Astrocyte (in vitro differentiated cells and primary cell): ENCODE data around the gene GNAI2. TPM values are rescaled to one million over a fixed set of nuclear protein-coding genes. Genes with fewer than 3 reads are reported as not detected.

Source experiments
- DNase-seq: peaks from one replicate; pipeline ENCODE4 v3.0.0-alpha.2; 2010; ENCODE audit warnings: low read depth
- FAIRE-seq: peaks from 2 replicates; lab custom pipeline; 2011; peaks lifted over from hg19 to GRCh38; lab: Jason Lieb, UNC
- H2AFZ ChIP-seq: 2 replicates; pipeline ENCODE4 v1.6.0; 2012; ENCODE audit warnings: low read depth, low read length, inconsistent platforms
- H3K27ac ChIP-seq: 2 replicates; pipeline ENCODE4 v1.5.1; 2011; ENCODE audit warnings: low read depth, low read length, inconsistent platforms
- H3K27me3 ChIP-seq: 2 replicates; pipeline ENCODE4 v1.6.0; 2011; ENCODE audit warnings: low read length, inconsistent platforms; ENCODE audit not compliant: insufficient read depth
- H3K36me3 ChIP-seq: 2 replicates; pipeline ENCODE4 v1.5.1; 2011; ENCODE audit warnings: low read length, inconsistent platforms; ENCODE audit not compliant: insufficient read depth
- H3K4me1 ChIP-seq: 2 replicates; pipeline ENCODE4 v1.5.1; 2011; ENCODE audit warnings: low read length, inconsistent platforms; ENCODE audit not compliant: insufficient read depth
- H3K4me2 ChIP-seq: 2 replicates; pipeline ENCODE4 v1.6.0; 2012; ENCODE audit warnings: low read length, inconsistent platforms
- H3K4me3 ChIP-seq: 2 replicates; pipeline ENCODE4 v1.5.1; 2011; ENCODE audit warnings: low read depth, mild to moderate bottlenecking, low read length, inconsistent platforms; ENCODE audit not compliant: insufficient read depth
- H3K79me2 ChIP-seq: 2 replicates; pipeline ENCODE4 v1.6.0; 2012; ENCODE audit warnings: mild to moderate bottlenecking, low read length, inconsistent platforms; ENCODE audit not compliant: insufficient read depth
- H3K9ac ChIP-seq: 2 replicates; pipeline ENCODE4 v1.6.0; 2012; ENCODE audit warnings: mild to moderate bottlenecking, low read length, inconsistent platforms
- H3K9me3 ChIP-seq: 2 replicates; pipeline ENCODE4 v1.5.1; 2012; ENCODE audit warnings: low read depth, mild to moderate bottlenecking, low read length, inconsistent platforms; ENCODE audit not compliant: insufficient read depth
- H4K20me1 ChIP-seq: 2 replicates; pipeline ENCODE4 v1.6.0; 2012; ENCODE audit warnings: low read length, inconsistent platforms; ENCODE audit not compliant: insufficient read depth
- H3K27ac Mint-ChIP-seq: one replicate; pipeline ENCODE4 v1.8.0; 2021; ENCODE audit warnings: mild to moderate bottlenecking, mixed read lengths; ENCODE audit not compliant: unreplicated experiment
- H3K27me3 Mint-ChIP-seq: one replicate; pipeline ENCODE4 v1.8.0; 2021; ENCODE audit warnings: low read depth, mixed read lengths; ENCODE audit not compliant: unreplicated experiment
- H3K36me3 Mint-ChIP-seq: one replicate; pipeline ENCODE4 v1.8.0; 2021; ENCODE audit warnings: low read depth, mixed read lengths; ENCODE audit not compliant: unreplicated experiment
- H3K4me1 Mint-ChIP-seq: one replicate; pipeline ENCODE4 v1.8.0; 2021; ENCODE audit warnings: low read depth, mixed read lengths; ENCODE audit not compliant: unreplicated experiment
- H3K4me3 Mint-ChIP-seq: one replicate; pipeline ENCODE4 v1.8.0; 2021; ENCODE audit warnings: mild to moderate bottlenecking, moderate library complexity, mixed read lengths; ENCODE audit not compliant: unreplicated experiment
- H3K9me3 Mint-ChIP-seq: one replicate; pipeline ENCODE4 v1.8.0; 2021; ENCODE audit warnings: mild to moderate bottlenecking, mixed read lengths; ENCODE audit not compliant: unreplicated experiment
- CTCF ChIP-seq: IDR thresholded peaks from 2 replicates; pipeline ENCODE4 v1.5.1; 2011; ENCODE audit warnings: low read depth, mild to moderate bottlenecking, inconsistent platforms, low read length, moderate library complexity; ENCODE audit not compliant: insufficient read depth
- EZH2 ChIP-seq: IDR thresholded peaks from 2 replicates; pipeline ENCODE4 v1.6.1; 2012; ENCODE audit warnings: mild to moderate bottlenecking, low read length, inconsistent platforms; ENCODE audit not compliant: insufficient read depth
- total RNA-seq: library from RNA; stranded (reverse); gene quantifications from 2 replicates; pipeline ENCODE4 v1.2.1, GENCODE V29; 2021

GNAI2 gene
- total RNA-seq, 1 donor from 2014 or later = 381 TPM

GRCh38 chr3:50239649-50240048, 3.6 kb downstream of the GNAI2 start:
- Histone ChIP-seq H3K4me3 (no peak overlapping the region), H3K9ac (peak overlapping the region; percentile 95), H2AFZ (no peak overlapping the region), H3K27me3 (no peaks in the 10 kb centered on the region), H3K27ac (no peak overlapping the region), H3K36me3 (peaks cover 3% of the 10 kb centered on the region), H3K4me2 (peak overlapping the region; percentile 38), H3K79me2 (peaks cover 87% of the 10 kb centered on the region), H3K4me1 (peaks cover 52% of the 10 kb centered on the region), H4K20me1 (peaks cover 78% of the 10 kb centered on the region), H3K9me3 (no peaks in the 10 kb centered on the region)
- FAIRE-seq (no peak), DNase-seq (no peak)
- H3K4me1 Mint-ChIP-seq = peaks cover 36% of the 10 kb centered on the region
- TF ChIP-seq EZH2 = no peak
- TF ChIP-seq CTCF = no peak
- no peaks in the 10 kb centered on the region for H3K9me3 Mint-ChIP-seq
- H3K27ac Mint-ChIP-seq = peak overlapping the region; percentile 83
- peak overlapping the region; percentile 100 for H3K4me3 Mint-ChIP-seq
- H3K27me3 Mint-ChIP-seq = no peaks in the 10 kb centered on the region
- peaks cover 8% of the 10 kb centered on the region for H3K36me3 Mint-ChIP-seq

- Histone ChIP-seq H3K27ac (no peak overlapping the region), H3K9me3 (no peaks in the 10 kb centered on the region), H3K4me2 (peak overlapping the region; percentile 33), H4K20me1 (peaks cover 79% of the 10 kb centered on the region), H3K27me3 (no peaks in the 10 kb centered on the region), H3K4me3 (no peak overlapping the region), H3K79me2 (peaks cover 99% of the 10 kb centered on the region), H3K9ac (peak overlapping the region; percentile 5), H3K36me3 (peaks cover 3% of the 10 kb centered on the region), H3K4me1 (peaks cover 61% of the 10 kb centered on the region), H2AFZ (no peak overlapping the region)
- Mint-ChIP-seq H3K4me3 (peak overlapping the region; percentile 75), H3K4me1 (peaks cover 41% of the 10 kb centered on the region), H3K27me3 (no peaks in the 10 kb centered on the region), H3K9me3 (no peaks in the 10 kb centered on the region), H3K36me3 (peaks cover 10% of the 10 kb centered on the region), H3K27ac (peak overlapping the region; percentile 59)
- DNase-seq (no peak), FAIRE-seq (no peak)
- TF ChIP-seq EZH2 (no peak), CTCF (no peak)
These were observed 5.2 kb downstream of the GNAI2 start for GRCh38 chr3:50241163-50241562.

- Histone ChIP-seq H3K27me3 (no peaks in the 10 kb centered on the region), H3K4me2 (peak overlapping the region; percentile 33), H4K20me1 (peaks cover 73% of the 10 kb centered on the region), H3K4me3 (no peak overlapping the region), H3K9me3 (no peaks in the 10 kb centered on the region), H2AFZ (no peak overlapping the region), H3K27ac (peak overlapping the region; percentile 19), H3K4me1 (peaks cover 68% of the 10 kb centered on the region), H3K9ac (peak overlapping the region; percentile 5), H3K36me3 (peaks cover 3% of the 10 kb centered on the region), H3K79me2 (peaks cover 93% of the 10 kb centered on the region)
- peak overlapping the region; percentile 75 for H3K4me3 Mint-ChIP-seq
- H3K27ac Mint-ChIP-seq = no peak overlapping the region
- FAIRE-seq (no peak), DNase-seq (no peak)
- peaks cover 8% of the 10 kb centered on the region for H3K36me3 Mint-ChIP-seq
- no peaks in the 10 kb centered on the region for H3K9me3 Mint-ChIP-seq
- peaks cover 44% of the 10 kb centered on the region for H3K4me1 Mint-ChIP-seq
- TF ChIP-seq EZH2 (no peak), CTCF (no peak)
- H3K27me3 Mint-ChIP-seq = no peaks in the 10 kb centered on the region
These were observed 5.8 kb downstream of the GNAI2 start for GRCh38 chr3:50241713-50242380.
